HG03135 (cell line): ENCODE data around the gene BMERB1.
"Not testable (repeated sequence)": the region's sequence is repeated elsewhere in the genome, so short reads cannot be mapped to it uniquely, and the experiment has no call there.

Experiments used
- ATAC-seq: cut with Tn5 transposase; IDR thresholded peaks from one replicate; pipeline ENCODE4 v1.9.1; 2021; ENCODE audit warnings: mild to moderate bottlenecking, moderate library complexity; ENCODE audit not compliant: unreplicated experiment

BMERB1 gene

DNA sequence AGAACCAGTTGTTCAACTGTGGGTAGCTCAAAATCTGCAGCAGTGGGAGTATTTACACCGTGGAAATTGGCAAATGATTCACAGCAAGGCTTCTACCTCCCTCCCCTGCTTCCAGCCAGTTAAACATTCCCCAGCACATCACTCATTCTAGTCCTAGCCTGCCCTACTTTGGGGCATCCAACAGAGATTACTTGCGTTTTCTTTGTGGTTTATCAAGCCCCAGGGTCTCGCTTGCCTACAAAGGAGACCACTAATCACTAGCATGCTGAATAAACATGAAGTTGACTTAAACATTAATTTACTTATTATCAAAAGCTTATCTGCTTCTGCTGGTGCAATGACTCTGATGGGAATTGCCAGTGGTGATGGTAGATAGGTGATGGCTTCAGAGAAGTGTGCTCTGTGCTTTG lies 114.1 kb downstream of the BMERB1 start:
- no peak for ATAC-seq

DNA sequence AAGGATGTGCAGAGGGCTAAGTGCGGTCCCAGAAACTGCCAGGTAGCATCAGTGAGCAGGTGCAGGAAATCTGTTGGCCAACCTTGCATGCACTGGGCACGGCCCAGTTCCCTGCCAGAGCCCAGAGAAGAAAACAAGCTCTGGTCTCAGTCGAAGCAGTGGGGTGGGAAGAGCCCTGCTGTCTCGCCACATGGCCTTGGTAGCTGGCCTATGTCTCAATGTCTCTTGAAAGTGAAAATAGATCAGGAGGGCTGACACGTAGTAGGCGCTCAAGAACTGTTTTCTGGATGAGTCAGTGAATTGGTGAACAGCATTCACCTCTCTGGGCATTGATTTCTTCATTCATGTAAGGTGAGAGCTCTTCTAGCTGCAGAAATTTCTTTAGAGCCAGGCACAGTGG lies 118.1 kb downstream of the BMERB1 start:
- no peak for ATAC-seq

DNA sequence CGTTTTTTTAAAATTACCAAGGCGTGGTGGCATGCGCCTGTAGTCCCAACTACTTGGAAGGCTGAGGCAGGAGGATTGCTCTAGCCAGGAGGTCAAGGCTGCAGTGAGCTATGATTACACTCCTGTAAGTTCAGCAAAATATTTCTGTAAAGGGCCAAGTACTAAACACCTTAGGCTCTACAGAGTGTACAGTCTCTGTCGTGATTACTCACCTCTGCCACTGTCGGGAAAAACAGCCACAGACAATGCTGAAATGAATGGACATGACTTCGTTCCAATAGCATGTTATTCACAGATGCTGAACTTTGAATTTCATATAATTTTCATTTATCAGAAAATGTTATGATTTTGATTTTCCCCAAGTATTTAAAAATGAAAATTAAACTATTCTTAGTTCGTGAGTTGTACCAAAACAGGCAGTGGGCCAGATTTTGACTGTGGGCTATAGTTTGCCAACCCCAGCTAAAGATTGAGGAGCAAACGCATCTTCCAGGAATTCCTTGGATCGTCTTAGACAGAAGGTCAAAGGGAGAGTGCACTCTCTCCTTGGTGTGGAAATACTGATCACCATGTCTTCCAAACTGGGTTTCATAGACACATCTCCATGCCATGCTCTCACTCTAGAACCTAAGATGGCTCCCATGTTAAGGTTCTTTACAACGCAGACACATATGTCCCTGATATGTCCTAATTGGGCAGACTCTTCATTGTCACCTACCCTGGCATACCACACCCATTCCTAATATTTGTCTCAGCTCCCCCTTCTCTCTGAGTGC lies 119.1 kb downstream of the BMERB1 start:
- no peak for ATAC-seq

DNA sequence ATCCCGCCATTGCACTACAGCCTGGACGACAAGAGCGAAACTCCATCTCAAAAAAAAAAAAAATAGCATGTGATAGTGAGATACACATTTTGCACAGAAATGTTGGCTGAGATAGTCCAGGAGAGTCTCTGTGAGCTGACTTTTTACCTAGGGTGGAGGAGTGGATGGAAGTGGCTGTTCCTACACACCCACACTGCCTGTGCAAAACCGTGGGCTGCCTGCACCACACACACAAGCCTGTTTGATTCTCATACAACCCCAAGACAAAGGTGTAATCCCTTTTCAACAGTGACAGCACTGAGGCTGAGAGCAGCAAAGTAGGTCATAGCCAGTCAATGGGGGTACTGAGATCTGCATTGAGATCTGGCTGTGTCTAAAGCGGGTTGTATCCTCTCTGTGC lies 121.7 kb downstream of the BMERB1 start:
- ATAC-seq = no peak

DNA sequence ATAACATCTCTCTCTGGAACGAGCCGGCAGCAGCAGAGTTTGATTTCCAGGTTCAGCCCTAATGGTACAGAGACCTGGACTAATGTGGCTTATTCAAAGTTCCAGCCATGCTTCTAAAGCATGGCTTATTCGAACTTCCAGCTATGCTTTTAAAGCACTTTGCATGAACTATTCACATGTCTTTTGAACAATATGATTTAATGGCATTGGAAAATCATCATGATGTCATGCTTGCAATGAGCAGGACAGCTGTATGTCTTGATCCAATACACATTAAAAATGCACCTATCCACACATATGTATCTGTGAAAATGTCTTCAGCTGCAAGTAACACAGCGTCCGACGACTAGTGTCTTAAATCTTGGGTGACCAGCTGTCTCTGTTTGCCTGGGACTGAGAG lies 122.9 kb downstream of the BMERB1 start:
- ATAC-seq = no peak

DNA sequence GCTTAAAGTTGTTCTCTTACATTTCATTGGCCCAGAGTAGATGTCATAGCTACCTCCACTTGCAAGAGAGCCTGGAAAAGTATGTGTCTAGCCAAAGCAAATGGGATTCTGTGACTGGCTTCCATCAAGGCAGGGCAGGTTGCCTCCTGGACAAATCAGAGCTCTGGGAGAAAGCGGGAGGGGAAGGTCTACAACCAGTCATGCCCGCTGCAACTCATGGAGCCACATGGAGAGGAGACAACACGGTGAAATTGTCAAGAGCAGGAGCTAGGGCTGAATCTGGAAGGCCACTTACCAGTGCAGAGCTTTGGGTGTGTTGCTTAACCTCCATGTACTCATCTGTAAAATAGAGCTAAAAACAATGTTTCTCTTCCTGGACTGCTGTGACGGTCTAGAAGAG lies 124.8 kb downstream of the BMERB1 start:
- no peak for ATAC-seq

DNA sequence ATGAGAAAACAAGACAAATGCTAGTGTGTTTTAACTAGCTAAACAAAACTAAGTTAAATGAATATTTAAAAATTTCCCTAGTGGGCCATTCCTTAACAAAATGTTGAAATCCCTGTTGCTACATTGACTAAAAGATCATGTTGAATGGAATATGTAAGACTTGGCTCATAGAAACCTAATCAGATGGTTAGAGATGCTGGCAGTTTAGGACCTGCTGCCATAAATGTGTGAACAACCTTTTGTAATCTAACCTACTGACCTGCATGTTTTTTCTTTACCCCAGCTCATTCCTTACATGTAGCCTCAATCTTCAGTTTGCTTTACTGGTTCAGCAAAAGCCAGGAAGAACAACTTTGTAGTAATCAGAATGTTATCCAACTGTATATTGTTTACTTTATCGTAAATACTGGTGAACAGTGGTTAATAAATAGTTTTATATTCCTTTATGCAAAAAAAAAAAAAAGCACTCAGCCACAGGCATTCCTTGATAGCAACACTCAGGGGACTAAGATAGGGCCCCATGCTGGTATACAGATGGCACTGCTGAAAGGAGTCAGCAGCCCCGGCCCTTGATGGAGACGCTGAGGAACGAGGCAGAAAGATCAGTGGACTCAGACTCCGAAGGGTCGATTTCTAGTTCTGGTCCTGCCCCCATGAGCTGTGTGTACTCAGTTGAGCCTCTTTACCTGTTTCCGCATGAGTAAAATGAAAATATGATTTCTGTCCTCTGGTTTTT lies 130.4 kb downstream of the BMERB1 start:
- ATAC-seq = no peak

DNA sequence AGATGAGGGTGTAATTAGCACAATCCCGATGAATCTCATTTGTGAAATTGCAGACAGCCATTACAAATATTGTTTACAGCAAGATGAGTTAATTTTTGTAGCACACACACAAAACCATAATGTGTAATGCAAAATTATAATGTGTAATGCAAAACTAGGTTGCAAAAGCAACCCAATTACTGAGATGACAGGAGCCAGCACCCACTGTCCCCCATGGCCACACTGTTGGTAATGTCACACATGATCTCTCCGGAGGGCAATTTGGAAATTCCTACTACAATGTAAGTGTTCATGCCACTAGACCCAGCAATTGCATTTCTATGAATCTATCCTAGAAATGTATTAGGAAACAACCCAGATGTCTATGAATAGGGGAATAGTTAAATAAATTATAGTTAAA lies 131.7 kb downstream of the BMERB1 start:
- ATAC-seq = no peak

DNA sequence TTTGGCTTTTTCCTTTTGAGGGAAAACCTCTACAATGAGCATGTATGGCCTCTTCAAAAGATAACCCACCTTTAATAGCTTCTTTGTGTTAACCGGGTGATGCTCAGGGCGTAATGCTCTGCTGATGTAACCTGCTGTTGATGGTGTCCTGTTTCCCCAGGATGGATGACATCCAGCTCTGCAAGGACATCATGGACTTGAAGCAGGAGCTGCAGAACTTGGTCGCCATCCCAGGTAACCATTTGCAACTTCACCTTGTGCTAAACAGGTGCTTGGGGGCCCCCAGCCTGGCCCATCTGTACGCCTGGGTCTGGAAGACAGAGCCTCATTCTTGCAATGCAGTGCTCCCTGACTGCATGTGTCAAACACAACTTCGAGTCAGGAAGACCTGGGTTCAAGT lies 133.4 kb downstream of the BMERB1 start:
- ATAC-seq = no peak

DNA sequence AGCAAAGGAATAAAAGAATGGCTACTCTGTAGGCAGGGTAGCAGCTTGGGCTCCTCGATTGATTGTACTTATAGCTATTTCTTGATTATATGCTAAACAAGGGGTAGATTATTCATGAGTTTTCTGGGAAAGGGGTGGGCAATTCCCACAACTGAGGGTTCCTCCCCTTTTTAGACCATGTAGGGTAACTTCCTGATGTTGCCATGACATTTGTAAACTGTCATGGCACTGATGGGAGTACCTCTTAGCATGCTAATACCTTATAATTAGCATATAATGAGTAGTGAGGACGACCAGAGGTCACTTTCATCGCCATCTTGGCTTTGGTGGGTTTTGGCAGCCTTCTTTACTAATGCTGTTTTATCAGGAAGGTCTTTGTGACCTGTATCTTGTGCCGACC lies 136.3 kb downstream of the BMERB1 start:
- ATAC-seq = not testable (repeated sequence)

DNA sequence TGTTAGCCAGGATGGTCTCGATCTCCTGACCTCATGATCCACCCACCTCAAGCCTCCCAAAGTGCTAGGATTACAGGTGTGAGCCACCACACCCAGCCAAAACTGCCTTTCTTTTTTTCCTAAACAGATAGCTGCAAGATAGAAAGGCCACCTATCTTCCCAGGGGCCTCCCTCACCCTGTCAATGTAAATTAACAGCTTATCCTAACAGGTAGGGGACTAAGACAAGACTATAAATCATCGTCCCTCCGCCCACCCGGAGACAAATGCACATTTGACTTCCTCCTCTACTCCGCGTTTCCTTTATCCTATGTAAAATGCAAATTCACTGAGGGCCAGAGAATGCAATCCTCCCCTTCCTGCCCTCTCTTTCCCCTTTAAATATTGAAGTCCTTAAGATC lies 137.2 kb downstream of the BMERB1 start:
- no peak for ATAC-seq

DNA sequence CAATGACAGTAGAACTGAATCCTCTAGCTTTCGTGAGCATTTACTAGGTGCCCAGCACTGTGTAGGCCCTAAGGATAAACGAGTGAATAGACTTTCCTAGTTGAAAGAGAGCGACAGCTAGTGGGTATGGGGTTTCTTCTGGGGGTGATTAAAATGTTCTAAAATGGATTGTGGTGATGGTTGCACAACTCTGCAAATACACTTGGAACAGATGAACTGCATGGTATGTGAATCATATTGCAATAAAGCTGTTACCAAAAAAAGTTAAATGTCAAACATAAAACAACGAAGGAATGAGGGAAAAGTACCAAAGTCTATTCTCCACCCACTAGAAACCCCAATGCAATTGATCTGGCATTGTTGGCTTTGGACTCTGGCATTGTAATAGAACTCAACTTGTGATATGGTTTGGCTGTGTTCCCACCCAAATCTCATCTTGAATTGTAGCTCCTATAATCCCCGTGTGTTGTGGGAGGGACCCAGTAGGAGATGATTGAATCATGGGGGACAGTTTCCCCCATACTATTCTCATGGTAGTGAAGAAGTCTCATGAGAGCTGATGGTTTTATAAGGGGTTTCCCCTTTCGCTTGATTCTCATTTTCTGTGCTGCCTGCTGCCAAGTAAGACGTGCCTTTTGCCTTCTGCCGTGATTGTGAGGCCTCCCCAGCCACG lies 138.1 kb downstream of the BMERB1 start:
- no peak for ATAC-seq

DNA sequence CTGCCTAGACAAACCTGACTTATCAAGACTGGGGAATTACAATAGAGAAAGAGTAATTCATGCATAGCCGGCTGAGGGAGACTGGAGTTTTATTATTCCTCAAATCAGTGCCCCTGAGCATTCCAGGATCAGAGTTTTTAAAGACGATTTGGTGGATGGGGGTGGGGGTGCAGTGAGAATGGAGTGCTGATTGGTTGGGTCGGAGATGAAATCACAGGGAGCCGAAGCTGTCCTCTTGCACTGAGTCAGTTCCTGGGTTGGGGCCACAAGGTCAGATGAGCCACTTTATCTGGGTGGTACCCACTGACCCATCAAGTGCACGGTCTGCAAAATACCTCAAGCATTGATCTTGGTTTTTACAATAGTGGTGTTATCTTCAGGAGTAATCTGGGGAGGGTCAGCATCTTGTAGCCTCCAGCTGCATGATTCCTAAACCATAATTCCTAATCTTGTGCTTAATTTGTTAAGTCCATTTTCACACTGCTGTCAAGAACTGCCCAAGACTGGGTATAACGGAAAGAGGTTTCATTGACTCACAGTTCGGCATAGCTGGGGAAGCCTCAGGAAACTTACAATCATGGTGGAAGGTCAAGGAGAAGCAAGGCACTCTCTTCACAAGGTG lies 139.0 kb downstream of the BMERB1 start:
- ATAC-seq = no peak

DNA sequence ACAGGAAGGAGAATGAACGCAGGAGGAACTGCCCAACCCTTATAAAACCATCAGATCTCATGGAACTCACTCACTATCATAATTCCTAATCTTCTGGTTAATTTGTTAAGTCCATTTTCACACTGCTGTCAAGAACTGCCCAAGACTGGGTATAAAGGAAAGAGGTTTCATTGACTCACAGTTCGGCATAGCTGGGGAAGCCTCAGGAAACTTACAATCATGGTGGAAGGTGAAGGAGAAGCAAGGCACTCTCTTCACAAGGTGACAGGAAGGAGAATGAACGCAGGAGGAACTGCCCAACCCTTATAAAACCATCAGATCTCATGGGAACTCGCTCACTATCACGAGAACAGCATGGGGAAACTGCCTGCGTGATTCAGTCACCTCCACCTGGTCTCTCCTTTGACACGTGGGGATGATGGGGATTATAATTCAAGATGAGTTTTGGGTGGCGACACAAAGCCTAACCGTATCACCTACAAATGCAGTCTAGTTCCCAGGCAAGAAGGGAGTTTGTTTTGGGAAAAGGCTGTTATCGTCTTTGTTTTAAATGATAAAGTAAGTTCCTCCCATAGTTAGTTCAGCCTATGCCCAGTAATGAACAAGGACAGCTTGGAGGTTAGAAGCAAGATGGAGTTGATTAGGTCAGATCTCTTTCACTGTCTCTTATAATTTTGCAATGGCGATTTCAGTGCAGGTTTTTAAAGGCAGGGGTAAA lies 139.7 kb downstream of the BMERB1 start:
- not testable (repeated sequence) for ATAC-seq

DNA sequence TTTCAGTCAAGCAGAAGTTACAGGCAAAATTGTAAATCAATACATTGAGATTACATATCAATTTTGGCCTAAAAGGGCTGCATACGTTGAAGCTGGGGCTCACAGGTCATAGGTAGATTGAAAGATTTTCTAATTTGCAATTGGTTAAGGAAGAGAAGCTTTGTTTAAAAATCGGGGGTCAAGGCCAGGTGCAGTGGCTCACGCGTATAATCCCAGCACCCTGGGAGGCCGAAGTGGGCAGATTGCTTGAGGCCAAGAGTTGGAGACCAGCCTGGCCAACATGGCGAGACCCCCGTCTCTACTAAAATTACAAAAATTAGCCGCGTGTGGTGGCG lies 140.2 kb downstream of the BMERB1 start:
- ATAC-seq = no peak

DNA sequence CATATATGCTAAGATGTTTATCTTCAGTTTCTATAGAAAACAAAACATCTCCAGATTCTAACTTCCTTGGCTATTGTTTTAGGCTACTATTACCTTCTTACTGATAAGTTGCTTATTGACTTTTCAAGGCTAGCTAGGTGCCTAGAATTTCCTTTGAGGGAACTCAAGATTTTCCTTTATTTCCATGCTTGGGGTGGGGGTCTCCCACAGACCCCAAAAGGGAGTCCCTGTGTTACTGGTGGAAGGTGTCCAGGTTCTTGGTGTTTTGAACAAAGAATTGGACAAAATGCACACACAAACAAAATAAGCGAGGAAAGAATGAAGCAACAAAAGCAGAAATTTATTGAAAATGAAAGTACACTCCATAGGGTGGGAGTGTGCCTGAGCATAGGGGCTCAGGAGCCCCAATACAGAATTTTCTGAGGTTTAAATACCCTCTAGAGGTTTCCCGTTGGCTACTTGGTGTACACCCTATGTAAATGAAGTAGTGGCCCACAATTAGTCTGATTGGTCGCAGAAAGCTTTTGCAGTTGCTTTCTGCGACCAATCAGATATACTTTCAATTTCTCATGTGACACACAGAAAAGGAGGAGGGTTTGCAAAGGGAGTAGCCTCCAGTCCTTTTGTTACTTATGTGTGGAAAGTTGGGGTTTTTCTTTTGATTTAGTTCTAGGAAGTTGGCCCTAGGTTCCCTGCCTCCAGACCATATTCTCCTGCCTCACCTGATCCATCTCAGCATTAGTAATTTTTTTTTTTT lies 141.1 kb downstream of the BMERB1 start:
- ATAC-seq = no peak

DNA sequence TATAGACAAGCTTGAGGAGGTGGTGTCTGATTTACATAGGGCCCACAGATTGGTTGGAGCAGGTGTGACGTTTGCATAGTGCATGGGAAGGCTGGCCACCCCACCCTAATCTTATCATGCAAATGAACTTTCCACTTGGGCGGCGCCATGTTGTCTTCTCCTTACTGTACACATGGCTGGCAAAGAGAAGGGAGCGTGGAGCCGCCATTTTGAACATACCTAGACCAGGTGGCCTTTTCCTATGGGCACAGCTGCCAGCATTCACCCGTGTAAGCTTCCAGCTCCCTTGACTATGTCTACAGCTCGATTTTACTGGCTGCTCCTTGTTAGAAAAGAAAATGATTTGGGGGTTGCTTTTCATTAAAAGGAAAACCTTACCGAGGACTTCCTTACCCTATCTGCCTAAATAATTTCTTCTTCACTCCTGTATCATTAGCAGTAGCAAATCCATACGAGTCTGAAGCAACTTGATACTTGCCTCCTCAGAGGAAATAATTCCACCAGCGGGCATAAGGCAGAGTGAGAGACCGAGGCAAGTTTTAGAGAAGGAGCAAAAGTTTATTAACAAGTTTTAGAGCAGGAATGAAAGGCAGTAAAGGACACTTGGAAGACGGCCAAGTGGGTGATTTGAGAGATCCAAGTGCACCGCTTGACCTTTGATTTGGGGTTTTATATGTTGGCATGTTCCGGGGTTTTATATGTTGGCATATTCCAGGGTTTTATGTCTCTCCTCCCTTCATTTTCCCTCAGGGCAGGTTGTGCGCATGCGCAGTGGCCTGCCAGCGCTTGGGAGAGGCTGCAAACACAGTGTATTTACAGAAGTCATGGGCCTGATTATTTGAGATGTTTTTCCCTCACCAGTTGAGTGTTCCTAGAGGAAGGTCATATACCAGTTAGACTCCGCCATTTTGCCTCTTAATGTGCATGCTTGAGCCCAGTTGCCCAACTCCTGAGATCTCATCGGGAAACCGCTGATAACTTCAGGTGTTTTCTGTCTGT lies 142.9 kb downstream of the BMERB1 start:
- ATAC-seq = no peak

DNA sequence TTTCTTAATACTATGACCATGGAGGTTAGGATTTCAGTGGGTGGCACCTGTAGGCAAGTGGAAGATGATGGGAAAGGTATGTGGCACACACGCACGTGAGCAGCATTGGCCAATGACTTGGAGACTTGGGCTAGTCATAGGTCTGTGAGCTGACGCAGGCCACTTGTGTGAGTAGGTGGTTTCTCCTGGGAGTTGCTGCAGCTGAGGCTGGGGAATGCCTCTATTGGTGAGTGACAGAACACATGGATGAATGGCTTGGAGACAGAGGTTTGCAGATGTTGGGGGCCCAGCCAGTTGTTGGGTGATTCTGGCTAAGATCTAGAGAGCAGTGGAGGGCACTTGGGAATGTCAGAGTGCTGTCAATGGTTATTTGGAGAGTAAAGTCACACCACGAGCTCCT lies 144.4 kb downstream of the BMERB1 start:
- ATAC-seq = no peak
